Subcutaneous adipose tissue (tissue), 4 donors: ENCODE measurements around the gene NCBP2L. TPM values are rescaled to one million over a fixed set of nuclear protein-coding genes. Genes with fewer than 3 reads are reported as not detected.

Experiments
- CTCF ChIP-seq: fragments of 450-650 bp; IDR thresholded peaks from one replicate; pipeline ENCODE4 v1.5.1; 2016; ENCODE audit warnings: low read depth, mild to moderate bottlenecking, control low read depth, antibody characterized with exemption, moderate library complexity
- total RNA-seq, 4 donors: library from RNA; depleted of rRNA; stranded (reverse); fragments of >200 nt; gene quantifications; one replicate each; pipeline ENCODE4 v1.1.0, GENCODE V29; 2016

Gene NCBP2L
- total RNA-seq, 4 donors from 2014 or later, result not detected

GRCh38 chrX:107818900-107819521 is 41.5 kb downstream of the NCBP2L start:
- TF ChIP-seq CTCF, result no peak

- no peak for TF ChIP-seq CTCF
Observed at GRCh38 chrX:107823042-107823441, 45.5 kb downstream of the NCBP2L start.

GRCh38 chrX:107823456-107823855 is 45.9 kb downstream of the NCBP2L start:
- no peak for TF ChIP-seq CTCF

GRCh38 chrX:107825698-107826237 is 48.2 kb downstream of the NCBP2L start, which contains the start of gene MID2:
Gene MID2, plus strand, starts transcription at chrX:107825866. Its CDS starts 561 bp downstream, at chrX:107826427.
- no peak for TF ChIP-seq CTCF

- no peak for TF ChIP-seq CTCF
Observed at GRCh38 chrX:107826238-107827029, 48.9 kb downstream of the NCBP2L start.

- no peak for TF ChIP-seq CTCF
Observed at GRCh38 chrX:107827030-107827831, 49.7 kb downstream of the NCBP2L start.
